HuH-7.5 (cell line): ENCODE measurements around the gene ATOH8.
A peak's percentile ranks its signal among the peaks of the same experiment; 100 is the strongest.

Experiments
- DNase-seq: peaks from one replicate; pipeline ENCODE4 v3.0.0; 2011; ENCODE audit warnings: low spot score

Gene ATOH8

DNA sequence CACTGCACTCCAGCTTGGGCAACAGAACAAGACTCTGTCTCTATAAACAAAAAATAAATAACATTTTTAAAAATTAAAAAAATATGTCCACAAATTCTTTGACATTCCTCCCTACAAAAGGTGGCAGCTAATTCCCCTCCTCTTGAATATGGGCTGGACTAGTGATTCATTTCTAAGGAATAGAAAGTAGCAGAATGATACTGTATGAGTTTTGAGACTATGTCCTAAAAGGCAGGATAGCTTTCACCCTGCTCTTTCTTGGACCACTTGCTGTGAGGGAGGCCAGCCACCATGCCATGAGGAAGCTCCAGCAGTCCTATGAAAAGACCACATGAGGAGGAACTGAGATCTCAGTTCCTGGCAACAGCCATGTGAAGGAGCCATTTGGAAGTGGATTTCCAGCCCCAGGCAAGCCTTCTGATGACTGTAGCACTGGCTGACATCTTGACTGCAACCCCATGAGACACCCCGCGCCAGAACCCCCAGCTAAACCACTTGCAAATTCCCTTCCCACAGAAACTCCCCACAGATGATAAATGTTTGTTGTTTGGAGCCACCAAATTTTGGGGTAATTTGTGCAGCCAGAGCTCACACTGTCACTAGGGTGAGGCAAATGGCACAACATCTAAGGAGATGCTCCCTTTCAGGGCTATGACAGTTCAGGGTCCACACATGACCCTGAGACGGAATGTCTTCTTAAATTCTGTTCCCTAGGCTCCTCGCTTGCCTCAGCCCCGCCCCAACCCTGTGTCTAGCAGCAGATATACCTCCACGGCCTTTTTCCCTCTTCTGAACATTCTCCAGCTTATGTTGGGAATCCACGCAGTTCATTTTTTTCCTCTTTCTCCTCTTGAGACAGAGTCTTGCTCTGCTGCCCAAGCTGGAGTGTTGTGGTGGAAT is 17.1 kb upstream of the ATOH8 start:
- DNase-seq, result no peak

DNA sequence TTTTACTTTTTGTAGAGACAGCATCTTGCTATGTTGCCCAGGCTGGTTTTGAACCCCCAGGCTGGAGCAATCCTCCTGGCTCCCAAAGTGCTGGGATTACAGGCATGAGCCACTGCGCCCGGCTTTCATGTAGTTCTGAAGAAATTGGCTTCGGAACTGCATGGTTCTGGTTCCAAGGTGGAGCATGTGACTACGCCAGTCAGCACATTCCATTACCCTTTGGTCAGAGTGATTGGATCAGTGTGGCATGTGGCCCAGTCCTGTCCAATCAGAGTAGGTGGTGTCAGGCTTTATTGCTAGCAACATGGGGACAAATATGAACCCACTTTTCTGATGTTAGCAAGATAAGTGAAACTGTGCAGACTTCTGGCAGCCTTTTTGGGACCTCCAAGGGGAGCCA is 16.3 kb upstream of the ATOH8 start:
- no peak for DNase-seq

GRCh38 chr2:85737961-85738360 is 15.8 kb upstream of the ATOH8 start:
- no peak for DNase-seq

- DNase-seq, result no peak
These were observed 13.6 kb upstream of the ATOH8 start for GRCh38 chr2:85740193-85740592.

DNA sequence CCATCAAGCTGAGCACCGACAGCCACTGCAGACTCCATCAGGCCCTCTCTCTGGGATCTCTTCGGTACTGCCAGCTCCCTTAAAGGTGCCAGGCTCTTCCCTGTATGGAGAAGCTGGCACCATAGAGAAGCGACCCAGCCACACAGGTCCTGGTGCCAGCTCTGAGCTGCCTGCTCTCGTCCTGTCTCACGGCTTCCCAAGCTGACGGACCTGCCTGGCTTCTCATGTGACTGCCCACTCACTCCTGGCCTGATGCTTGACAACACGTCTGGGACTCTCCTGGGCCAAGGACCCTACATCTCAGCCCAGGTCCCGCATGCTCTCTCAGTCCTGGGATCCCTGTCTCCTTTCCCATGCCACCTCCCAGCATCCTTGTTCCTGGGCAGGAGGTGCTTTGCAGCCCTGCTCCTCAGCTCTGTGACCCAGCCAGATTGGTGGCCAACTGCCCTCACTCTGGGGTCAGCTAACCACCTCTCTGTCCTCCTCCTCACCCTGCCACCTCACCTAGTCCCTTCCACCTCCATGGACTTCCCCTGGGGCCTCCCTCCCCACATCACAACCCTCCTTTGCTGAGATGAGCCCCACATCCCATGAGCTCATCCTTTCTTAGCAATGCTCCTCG is 12.5 kb upstream of the ATOH8 start:
- DNase-seq, result no peak

GRCh38 chr2:85741833-85742455 is 11.8 kb upstream of the ATOH8 start:
- no peak for DNase-seq

GRCh38 chr2:85743304-85743978 is 10.3 kb upstream of the ATOH8 start:
- no peak for DNase-seq

- DNase-seq, result no peak
These were observed 9.7 kb upstream of the ATOH8 start for GRCh38 chr2:85744055-85744454.

GRCh38 chr2:85744741-85745601 is 8.8 kb upstream of the ATOH8 start:
- DNase-seq, result no peak

DNA sequence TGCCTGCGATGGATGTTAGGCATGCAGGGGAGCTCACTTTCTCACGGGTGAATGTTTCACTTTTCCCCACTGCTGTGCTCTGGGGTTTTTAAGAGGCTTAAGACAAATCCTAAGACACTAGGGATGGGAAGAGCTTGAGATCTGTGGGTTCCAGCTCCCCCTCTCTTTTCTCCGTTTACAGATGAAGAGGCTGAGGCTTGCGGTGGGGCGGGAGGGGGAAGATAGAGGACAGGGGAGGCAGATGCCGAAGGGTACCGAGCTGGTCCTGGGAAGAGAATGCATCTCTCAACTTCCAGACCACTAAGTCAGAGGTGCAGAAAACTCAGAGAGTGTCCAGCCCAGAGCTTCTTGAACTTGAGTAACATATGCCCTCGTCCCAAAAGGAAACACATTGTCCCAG is 8.2 kb upstream of the ATOH8 start:
- no peak for DNase-seq

- DNase-seq, result no peak
These were observed 7.3 kb upstream of the ATOH8 start for GRCh38 chr2:85746321-85747004.

DNA sequence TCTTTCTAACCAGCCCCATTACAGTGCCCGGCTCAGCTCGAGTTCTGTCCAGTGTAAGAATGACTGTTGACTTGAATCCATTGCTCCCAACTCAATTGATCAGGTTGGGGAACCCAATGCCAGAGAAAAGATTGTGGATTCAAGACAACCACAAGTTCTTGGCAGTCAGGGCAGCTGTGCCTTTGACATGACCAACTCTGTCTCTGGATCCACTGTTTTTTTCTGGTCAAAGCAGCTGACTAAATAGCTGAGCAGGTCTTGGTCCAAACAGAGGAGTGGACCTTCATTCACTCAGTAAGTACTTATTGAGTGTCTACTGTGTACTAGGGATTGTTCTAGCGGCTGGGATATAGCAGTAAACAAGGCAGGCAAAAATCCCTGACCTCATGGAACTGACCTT is 6.3 kb upstream of the ATOH8 start:
- DNase-seq, result no peak

GRCh38 chr2:85748039-85748734 is 5.6 kb upstream of the ATOH8 start:
- no peak for DNase-seq

DNA sequence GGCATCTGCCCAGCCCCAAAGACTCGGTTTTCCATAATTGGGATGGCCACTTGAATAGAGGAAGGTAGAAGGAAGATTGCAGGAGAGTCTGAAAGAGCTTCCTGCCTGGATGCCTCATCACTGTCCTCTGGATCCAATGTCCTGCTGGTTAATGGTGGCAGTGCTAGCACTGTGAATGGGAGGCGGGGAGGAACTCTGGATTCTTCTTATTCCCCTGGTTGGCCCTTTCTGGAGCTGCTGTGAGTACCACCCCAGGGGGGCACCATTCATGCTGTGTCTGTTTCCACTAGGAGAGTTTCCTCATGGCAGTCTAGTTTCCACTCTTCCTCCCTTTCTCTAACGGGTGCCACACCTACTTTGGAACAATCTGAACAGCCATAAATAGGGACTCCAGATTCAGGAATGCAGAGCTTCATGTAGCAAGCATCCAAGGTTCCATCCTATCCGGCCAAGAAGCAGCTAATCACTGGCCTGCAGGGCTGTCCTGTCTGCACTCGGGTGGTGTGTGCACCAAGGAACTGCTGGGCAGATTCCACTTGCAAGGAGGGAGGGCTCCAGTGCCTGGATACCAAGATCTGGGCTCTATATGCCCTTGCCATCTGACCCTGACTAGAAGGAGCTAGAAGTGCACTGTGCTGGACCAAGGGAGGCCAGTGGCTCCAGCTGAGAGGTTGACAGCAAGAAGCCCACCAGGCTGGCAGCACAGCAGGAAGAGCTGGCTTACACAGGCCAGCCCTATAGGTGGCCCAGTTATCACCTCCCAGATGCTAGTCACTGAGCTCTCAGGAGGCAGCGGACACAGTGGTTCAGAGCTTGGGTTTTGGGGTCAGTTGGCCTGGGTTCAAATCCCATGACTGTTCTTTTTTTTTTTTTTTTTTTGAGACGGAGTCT is 4.6 kb upstream of the ATOH8 start:
- no peak for DNase-seq

GRCh38 chr2:85750587-85751575 is 2.9 kb upstream of the ATOH8 start:
- DNase-seq, result peak; percentile 81

DNA sequence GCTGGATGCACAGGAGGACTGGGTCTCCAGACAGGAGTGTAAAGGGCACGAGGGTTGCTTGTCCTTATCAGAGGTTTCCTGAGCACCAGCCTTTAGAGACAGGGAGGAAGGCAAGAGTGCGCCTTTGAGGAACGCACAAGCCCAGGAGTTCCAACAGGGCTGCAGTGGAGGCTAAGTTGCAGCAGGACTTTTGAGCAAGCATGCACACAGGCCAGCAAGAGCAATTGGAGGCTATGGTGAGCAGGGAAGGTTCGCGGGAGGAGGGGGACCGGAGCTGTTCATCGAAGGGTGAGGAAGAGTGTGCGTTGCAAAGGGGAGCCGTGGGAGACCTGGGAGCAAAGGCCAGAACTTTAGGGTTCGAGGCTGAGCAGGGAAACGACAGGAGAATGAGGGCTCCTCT is 2.2 kb upstream of the ATOH8 start:
- no peak for DNase-seq

DNA sequence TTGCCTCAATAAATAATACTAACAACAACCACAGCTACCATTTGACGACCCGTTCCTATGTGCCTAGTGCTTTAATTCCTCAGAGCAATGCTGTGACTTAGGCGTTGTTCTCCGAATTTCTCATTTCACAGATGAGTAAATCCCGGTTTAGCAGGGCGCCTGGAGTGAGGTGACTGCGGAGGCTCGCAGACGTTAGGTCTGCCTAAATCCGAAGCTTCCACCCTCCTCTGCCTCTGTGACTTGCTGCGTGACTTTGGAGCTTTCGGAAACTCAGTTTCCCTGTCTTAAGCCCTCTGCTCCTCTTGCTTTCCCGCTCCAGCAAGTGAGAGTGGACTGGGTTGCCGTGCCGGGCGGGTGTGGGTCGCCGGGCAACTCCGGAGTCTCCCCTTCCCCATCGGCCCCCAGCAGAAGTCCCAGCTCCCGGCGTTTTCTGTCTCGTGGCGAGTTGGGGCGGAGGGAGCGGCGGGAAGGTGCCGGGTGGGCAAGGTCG is 711 bp upstream of the ATOH8 start:
- no peak for DNase-seq
